ENCODE results near the gene GZMB. TPM values are rescaled to one million over a fixed set of nuclear protein-coding genes. Genes with fewer than 3 reads are reported as not detected.

The GZMB gene
- polyA plus RNA-seq, 1 experiment: not detected

GRCh38 chr14:24613747-24614146, 20.2 kb downstream of the GZMB start:
- TF ChIP-seq CTCF (IDR thresholded peaks at IDR 0.05; ENCODE audit: insufficient read depth, low read depth, low read length): no peak
- DNase-seq (ENCODE audit: low read depth): no peak
- Histone ChIP-seq H3K27me3 (ENCODE audit: control insufficient read depth, insufficient read depth, low read length) (no peaks in the 10 kb centered on the region), H3K36me3 (ENCODE audit: control insufficient read depth, insufficient read depth, low read length) (no peaks in the 10 kb centered on the region), H3K4me3 (ENCODE audit: low read depth, low read length) (no peak overlapping the region)
- ChIA-PET CTCF (interaction anchor here (0.9 kb wide), 1 partner anchor 8 kb away, joined by 3 read pairs; no protein-coding TSS in a partner anchor), POLR2A (no interaction called here)

GRCh38 chr14:24613241-24613640, 20.7 kb downstream of the GZMB start:
- no peak overlapping the region for H3K4me3 ChIP-seq (ENCODE audit: low read depth, low read length)
- DNase-seq (ENCODE audit: low read depth): no peak
- TF ChIP-seq CTCF (IDR thresholded peaks at IDR 0.05; ENCODE audit: insufficient read depth, low read depth, low read length): no peak
- no peaks in the 10 kb centered on the region for H3K36me3 ChIP-seq (ENCODE audit: control insufficient read depth, insufficient read depth, low read length)
- ChIA-PET CTCF (interaction anchor here (0.9 kb wide), 1 partner anchor 8 kb away, joined by 3 read pairs; no protein-coding TSS in a partner anchor), POLR2A (interaction anchor here (0.5 kb wide), 1 partner anchor 644 kb away, joined by 8 read pairs; no protein-coding TSS in a partner anchor)
- H3K27me3 ChIP-seq (ENCODE audit: control insufficient read depth, insufficient read depth, low read length): no peaks in the 10 kb centered on the region

- ChIA-PET CTCF (no interaction called here), POLR2A (no interaction called here)
- Histone ChIP-seq H3K36me3 (ENCODE audit: control insufficient read depth, insufficient read depth, low read length) (no peaks in the 10 kb centered on the region), H3K27me3 (ENCODE audit: control insufficient read depth, insufficient read depth, low read length) (no peaks in the 10 kb centered on the region), H3K4me3 (ENCODE audit: low read depth, low read length) (no peak overlapping the region)
- no peak for TF ChIP-seq CTCF (IDR thresholded peaks at IDR 0.05; ENCODE audit: insufficient read depth, low read depth, low read length)
- DNase-seq (ENCODE audit: low read depth): no peak
Measured at GRCh38 chr14:24612196-24612595, 21.8 kb downstream of the GZMB start.

GRCh38 chr14:24609655-24610344, 24.2 kb downstream of the GZMB start, which contains the start of gene GZMH:
Gene GZMH, minus strand, starts transcription at chr14:24609685. Its CDS starts 72 bp downstream, at chr14:24609613.
- Histone ChIP-seq H3K36me3 (ENCODE audit: control insufficient read depth, insufficient read depth, low read length) (no peaks in the 10 kb centered on the region), H3K27me3 (ENCODE audit: control insufficient read depth, insufficient read depth, low read length) (no peaks in the 10 kb centered on the region), H3K4me3 (ENCODE audit: low read depth, low read length) (no peak within 1 kb of the TSS)
- no peak for DNase-seq (ENCODE audit: low read depth)
- no peak for TF ChIP-seq CTCF (IDR thresholded peaks at IDR 0.05; ENCODE audit: insufficient read depth, low read depth, low read length)
- ChIA-PET POLR2A (no interaction called here), CTCF (no interaction called here)

- Histone ChIP-seq H3K27me3 (ENCODE audit: control insufficient read depth, insufficient read depth, low read length) (no peaks in the 10 kb centered on the region), H3K4me3 (ENCODE audit: low read depth, low read length) (no peak overlapping the region), H3K36me3 (ENCODE audit: control insufficient read depth, insufficient read depth, low read length) (no peaks in the 10 kb centered on the region)
- no peak for DNase-seq (ENCODE audit: low read depth)
- CTCF ChIA-PET: no interaction called here
- TF ChIP-seq CTCF (IDR thresholded peaks at IDR 0.05; ENCODE audit: insufficient read depth, low read depth, low read length): no peak
- POLR2A ChIA-PET: no interaction called here
Measured at GRCh38 chr14:24607635-24608514, 26.1 kb downstream of the GZMB start.
